ENCODE data around the gene PGA5.

PGA5 gene

GRCh38 chr11:61293867-61294716 lies 53.1 kb downstream of the PGA5 start:
- peak; percentile 42 for DNase-seq (ENCODE audit: low read depth, low spot score)

- peak; percentile 70 for DNase-seq (ENCODE audit: low read depth, low spot score)
Observed at GRCh38 chr11:61294717-61295595, 54.0 kb downstream of the PGA5 start, which contains the start of gene VWCE. Gene VWCE (minus strand): TSS chr11:61295316. CDS start chr11:61295037, 279 bp downstream.

- DNase-seq (ENCODE audit: low read depth, low spot score) = no peak
Observed at GRCh38 chr11:61295596-61295926, 54.6 kb downstream of the PGA5 start.

- no peak for DNase-seq (ENCODE audit: low read depth, low spot score)
Observed at GRCh38 chr11:61297341-61297740, 56.4 kb downstream of the PGA5 start.

- DNase-seq (ENCODE audit: low read depth, low spot score) = no peak
Observed at GRCh38 chr11:61297746-61298145, 56.8 kb downstream of the PGA5 start.

- peak; percentile 40 for DNase-seq (ENCODE audit: low read depth, low spot score)
Observed at GRCh38 chr11:61298663-61299244, 57.8 kb downstream of the PGA5 start.
